Neutrophil (primary cell): Measurements from ENCODE around the gene NEURL4.

Source experiments
- H3K27ac ChIP-seq: fragments of 200-600 bp; sonication (generic); 2 replicates; pipeline ENCODE4 v1.5.1; 2016; ENCODE audit warnings: mild to moderate bottlenecking, moderate library complexity
- H3K27me3 ChIP-seq: fragments of 200-600 bp; sonication (generic); 2 replicates; pipeline ENCODE4 v1.6.0; 2016; ENCODE audit warnings: mild to moderate bottlenecking
- H3K36me3 ChIP-seq: fragments of 200-600 bp; sonication (generic); 2 replicates; pipeline ENCODE4 v1.5.1; 2017
- H3K4me1 ChIP-seq, 2 experiments: fragments of 200-600 bp in 1 of 2; sonication (generic) in 1 of 2; 1 replicate in 1 of 2; 2 replicates in 1 of 2; pipeline versions ENCODE4 v1.5.1 to v1.6.1; 2013 to 2016; ENCODE audit warnings: low read depth in 1 of 2, low read length in 1 of 2, mild to moderate bottlenecking in 1 of 2, moderate library complexity in 1 of 2; ENCODE audit not compliant: control insufficient read depth in 1 of 2, insufficient read depth in 1 of 2
- H3K4me3 ChIP-seq, 2 experiments: fragments of 200-600 bp in 1 of 2; sonication (generic) in 1 of 2; 1 replicate in 1 of 2; 2 replicates in 1 of 2; pipeline ENCODE4 v1.5.1; 2013 to 2016; ENCODE audit warnings: low read depth in 1 of 2, low read length in 1 of 2, mild to moderate bottlenecking in 1 of 2, moderate library complexity in 1 of 2
- H3K9me3 ChIP-seq: fragments of 200-600 bp; sonication (generic); 2 replicates; pipeline ENCODE4 v1.5.1; 2016
- TF ChIP-seq, protein P1 (sequence below): fragments of 200-600 bp; sonication (generic); IDR thresholded peaks from 2 replicates; pipeline ENCODE4 v1.5.1; 2016; ENCODE audit warnings: antibody characterized with exemption

NEURL4 gene

DNA sequence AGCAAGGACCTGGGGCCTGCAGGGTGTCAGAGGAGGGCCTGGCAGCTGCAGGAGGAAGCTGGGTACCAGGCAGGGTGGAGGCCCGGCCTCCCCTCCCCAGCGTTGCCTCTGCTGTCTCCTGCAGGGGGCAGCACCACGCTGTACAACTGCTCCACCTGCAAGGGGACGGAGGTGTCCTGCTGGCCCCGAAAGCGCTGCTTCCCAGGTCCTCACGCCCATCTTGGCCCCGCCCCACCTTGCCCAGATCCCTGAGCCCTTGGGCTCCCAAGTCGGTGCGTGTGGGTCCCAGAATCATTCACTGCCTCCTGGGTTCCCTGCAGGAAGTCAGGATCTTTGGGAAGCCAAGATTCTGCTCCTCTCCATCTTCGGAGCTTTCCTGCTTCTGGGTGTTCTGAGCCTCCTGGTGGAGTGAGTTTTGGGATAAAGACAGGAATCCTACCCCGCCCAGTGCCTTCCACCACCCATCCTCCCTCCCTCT lies 27.0 kb upstream of the NEURL4 start:
- Histone ChIP-seq H3K4me1 (peaks cover 14 to 24% of the 10 kb centered on the region in 2 experiments), H3K27ac (no peak overlapping the region), H3K4me3 (no peak overlapping the region), H3K9me3 (no peaks in the 10 kb centered on the region), H3K36me3 (peaks cover 25% of the 10 kb centered on the region), H3K27me3 (peaks cover 10% of the 10 kb centered on the region)
- TF ChIP-seq, protein P1, sequence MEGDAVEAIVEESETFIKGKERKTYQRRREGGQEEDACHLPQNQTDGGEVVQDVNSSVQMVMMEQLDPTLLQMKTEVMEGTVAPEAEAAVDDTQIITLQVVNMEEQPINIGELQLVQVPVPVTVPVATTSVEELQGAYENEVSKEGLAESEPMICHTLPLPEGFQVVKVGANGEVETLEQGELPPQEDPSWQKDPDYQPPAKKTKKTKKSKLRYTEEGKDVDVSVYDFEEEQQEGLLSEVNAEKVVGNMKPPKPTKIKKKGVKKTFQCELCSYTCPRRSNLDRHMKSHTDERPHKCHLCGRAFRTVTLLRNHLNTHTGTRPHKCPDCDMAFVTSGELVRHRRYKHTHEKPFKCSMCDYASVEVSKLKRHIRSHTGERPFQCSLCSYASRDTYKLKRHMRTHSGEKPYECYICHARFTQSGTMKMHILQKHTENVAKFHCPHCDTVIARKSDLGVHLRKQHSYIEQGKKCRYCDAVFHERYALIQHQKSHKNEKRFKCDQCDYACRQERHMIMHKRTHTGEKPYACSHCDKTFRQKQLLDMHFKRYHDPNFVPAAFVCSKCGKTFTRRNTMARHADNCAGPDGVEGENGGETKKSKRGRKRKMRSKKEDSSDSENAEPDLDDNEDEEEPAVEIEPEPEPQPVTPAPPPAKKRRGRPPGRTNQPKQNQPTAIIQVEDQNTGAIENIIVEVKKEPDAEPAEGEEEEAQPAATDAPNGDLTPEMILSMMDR: peak; percentile 92

DNA sequence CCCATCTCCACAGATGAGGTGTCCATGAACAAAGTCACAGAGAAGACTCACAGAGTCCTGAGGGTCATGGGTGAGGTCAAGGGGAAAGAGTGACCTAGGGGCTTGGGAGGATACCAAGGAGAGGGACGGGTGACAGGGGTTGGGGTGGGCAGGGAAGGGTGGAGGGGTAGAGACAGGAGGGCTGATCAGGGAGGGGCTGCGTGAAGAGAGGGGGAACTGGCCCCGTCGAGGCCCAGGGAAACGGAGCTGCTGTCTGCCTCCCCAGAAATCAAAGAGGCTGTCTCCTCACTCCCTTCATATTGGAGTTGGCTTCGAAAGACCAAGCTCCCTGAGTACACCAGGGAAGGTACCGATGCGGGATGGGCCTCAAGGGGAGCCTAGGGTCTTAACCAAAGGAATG lies 26.4 kb upstream of the NEURL4 start:
- Histone ChIP-seq H3K4me1 (peaks cover 19 to 29% of the 10 kb centered on the region in 2 experiments), H3K9me3 (no peaks in the 10 kb centered on the region), H3K36me3 (peaks cover 31% of the 10 kb centered on the region), H3K4me3 (no peak overlapping the region), H3K27ac (no peak overlapping the region), H3K27me3 (peaks cover 10% of the 10 kb centered on the region)
- TF ChIP-seq, protein P1: no peak

DNA sequence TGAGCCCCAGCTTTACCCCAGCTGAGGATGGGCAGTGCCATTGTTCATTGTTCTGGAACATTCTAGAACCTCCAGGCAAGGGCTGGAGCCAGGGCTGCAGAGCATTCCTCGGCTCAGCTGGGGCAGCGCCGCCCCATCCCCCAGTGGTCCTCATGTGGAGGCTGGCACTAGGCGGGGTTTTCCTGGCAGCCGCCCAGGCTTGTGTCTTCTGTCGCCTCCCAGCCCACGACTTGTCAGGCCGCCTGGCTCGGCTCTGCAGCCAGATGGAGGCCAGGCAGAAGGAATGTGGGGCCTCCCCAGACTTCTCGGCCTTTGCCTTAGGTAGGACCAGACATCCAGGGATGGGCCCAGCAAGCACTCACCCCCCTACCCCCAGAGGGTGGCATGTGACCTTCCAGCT lies 25.9 kb upstream of the NEURL4 start, which contains the start of gene TMEM95:
Gene TMEM95 (plus strand): TSS at position 104 of the 400 bp plus-strand sequence. CDS start 49 bp downstream, at position 153.
- peaks cover 20 to 29% of the 10 kb centered on the region in 2 experiments for H3K4me1 ChIP-seq
- no peak within 1 kb of the TSS for H3K27ac ChIP-seq
- no peak within 1 kb of the TSS for H3K4me3 ChIP-seq
- no peaks in the 10 kb centered on the region for H3K9me3 ChIP-seq
- peaks cover 36% of the 10 kb centered on the region for H3K36me3 ChIP-seq
- TF ChIP-seq, protein P1: no peak
- H3K27me3 ChIP-seq: peaks cover 10% of the 10 kb centered on the region

DNA sequence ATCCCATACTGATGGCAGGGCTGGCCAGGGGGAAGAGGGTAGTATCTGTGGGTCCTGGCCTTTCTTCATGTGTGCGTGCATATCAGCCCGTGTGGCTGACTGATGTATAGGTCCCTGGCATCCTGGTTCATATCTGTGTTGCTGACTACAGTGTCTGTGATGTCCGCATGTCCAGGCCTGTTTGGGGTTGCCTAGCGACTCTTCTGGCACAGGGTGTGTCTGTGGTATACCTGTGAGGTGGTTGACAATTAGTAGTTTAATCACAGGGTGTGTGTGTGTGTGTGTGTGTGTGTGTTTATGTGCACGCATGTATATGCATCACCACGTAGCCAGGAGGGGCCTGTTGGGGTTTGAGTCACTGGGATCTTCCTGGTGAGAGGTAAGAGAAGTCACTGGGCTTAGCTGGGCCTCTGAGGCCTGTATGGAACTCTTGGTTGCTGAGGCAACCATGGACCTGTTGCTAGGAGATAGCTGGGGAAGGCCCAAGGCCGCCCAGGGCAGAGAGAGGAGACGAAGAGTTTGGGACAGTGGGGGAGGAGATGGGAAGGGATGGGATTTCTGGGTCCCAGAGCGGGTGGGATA lies 25.2 kb upstream of the NEURL4 start:
- TF ChIP-seq, protein P1: no peak
- Histone ChIP-seq H3K27ac (no peak overlapping the region), H3K4me3 (no peak overlapping the region), H3K27me3 (peaks cover 10% of the 10 kb centered on the region), H3K4me1 (peaks cover 23 to 29% of the 10 kb centered on the region in 2 experiments), H3K9me3 (no peaks in the 10 kb centered on the region), H3K36me3 (peaks cover 43% of the 10 kb centered on the region)

DNA sequence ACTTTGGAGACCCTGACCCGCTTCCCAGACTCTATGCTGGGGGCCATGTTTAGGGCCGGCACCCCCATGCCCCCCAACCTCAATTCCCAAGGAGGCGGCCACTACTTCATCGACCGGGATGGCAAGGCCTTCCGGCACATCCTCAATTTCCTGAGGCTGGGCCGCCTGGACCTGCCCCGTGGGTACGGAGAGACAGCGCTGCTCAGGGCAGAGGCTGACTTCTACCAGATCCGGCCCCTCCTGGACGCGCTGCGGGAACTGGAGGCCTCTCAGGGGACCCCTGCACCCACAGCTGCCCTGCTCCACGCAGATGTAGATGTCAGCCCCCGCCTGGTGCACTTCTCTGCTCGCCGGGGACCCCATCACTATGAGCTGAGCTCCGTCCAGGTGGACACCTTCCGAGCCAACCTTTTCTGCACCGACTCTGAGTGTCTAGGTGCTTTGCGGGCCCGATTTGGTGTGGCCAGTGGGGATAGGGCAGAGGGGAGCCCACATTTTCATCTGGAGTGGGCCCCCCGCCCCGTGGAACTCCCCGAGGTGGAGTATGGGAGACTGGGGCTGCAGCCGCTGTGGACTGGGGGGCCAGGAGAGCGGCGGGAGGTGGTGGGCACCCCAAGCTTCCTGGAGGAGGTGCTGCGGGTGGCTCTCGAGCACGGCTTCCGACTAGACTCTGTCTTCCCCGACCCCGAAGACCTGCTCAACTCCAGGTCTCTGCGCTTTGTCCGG lies 23.9 kb upstream of the NEURL4 start:
- H3K27ac ChIP-seq: no peak overlapping the region
- peaks cover 23 to 29% of the 10 kb centered on the region in 2 experiments for H3K4me1 ChIP-seq
- H3K4me3 ChIP-seq: no peak overlapping the region
- H3K27me3 ChIP-seq: peaks cover 10% of the 10 kb centered on the region
- H3K36me3 ChIP-seq: peaks cover 56% of the 10 kb centered on the region
- TF ChIP-seq, protein P1: no peak
- H3K9me3 ChIP-seq: no peaks in the 10 kb centered on the region
